Mesendoderm (in vitro differentiated cells): Measurements from ENCODE around the gene SMC6.

Experiments used
- DNase-seq: peaks from one replicate; pipeline ENCODE4 v3.0.0; 2013
- H2AK5ac ChIP-seq: 2 replicates; pipeline ENCODE4 v1.6.1; 2013; ENCODE audit warnings: low read length, inconsistent platforms
- H2BK120ac ChIP-seq: 2 replicates; pipeline ENCODE4 v1.6.1; 2013; ENCODE audit warnings: low read depth, mild to moderate bottlenecking, low read length, moderate library complexity, mixed read lengths
- H2BK15ac ChIP-seq: replicated peaks from 2 replicates; pipeline ENCODE4 v1.6.1; 2013; ENCODE audit warnings: low read depth, mild to moderate bottlenecking, moderate library complexity
- H2BK5ac ChIP-seq: 2 replicates; pipeline ENCODE4 v1.6.1; 2013; ENCODE audit warnings: low read length, inconsistent platforms
- H3K18ac ChIP-seq: 2 replicates; pipeline ENCODE4 v1.6.1; 2013; ENCODE audit warnings: mild to moderate bottlenecking, low read length, mixed read lengths
- H3K23ac ChIP-seq: one replicate; pipeline ENCODE4 v1.6.1; 2013; ENCODE audit warnings: low read length
- H3K27ac ChIP-seq: 2 replicates; pipeline ENCODE4 v1.5.1; 2013; ENCODE audit warnings: low read depth, mild to moderate bottlenecking, inconsistent platforms, low read length, moderate library complexity
- H3K27me3 ChIP-seq: 2 replicates; pipeline ENCODE4 v1.6.1; 2013; ENCODE audit warnings: low read length, control low read depth, mild to moderate bottlenecking, inconsistent platforms; ENCODE audit not compliant: insufficient read depth, poor library complexity
- H3K36me3 ChIP-seq: 2 replicates; pipeline ENCODE4 v1.6.1; 2013; ENCODE audit warnings: low read length, inconsistent platforms; ENCODE audit not compliant: control insufficient read depth, insufficient read depth
- H3K4ac ChIP-seq: one replicate; pipeline ENCODE4 v1.6.1; 2013; ENCODE audit warnings: low read depth, mild to moderate bottlenecking, low read length, moderate library complexity
- H3K4me1 ChIP-seq: 2 replicates; pipeline ENCODE4 v1.6.1; 2013; ENCODE audit warnings: low read depth, low read length, inconsistent platforms; ENCODE audit not compliant: control insufficient read depth
- H3K4me2 ChIP-seq: 2 replicates; pipeline ENCODE4 v1.6.1; 2013; ENCODE audit warnings: low read length
- H3K4me3 ChIP-seq: 2 replicates; pipeline ENCODE4 v1.5.1; 2013; ENCODE audit warnings: mild to moderate bottlenecking, low read length
- H3K56ac ChIP-seq: one replicate; pipeline ENCODE4 v1.6.1; 2013; ENCODE audit warnings: low read length
- H3K79me1 ChIP-seq: 2 replicates; pipeline ENCODE4 v1.6.1; 2013; ENCODE audit warnings: low read length, inconsistent platforms
- H3K79me2 ChIP-seq: 2 replicates; pipeline ENCODE4 v1.6.1; 2013; ENCODE audit warnings: mild to moderate bottlenecking, low read length; ENCODE audit not compliant: control insufficient read depth, insufficient read depth
- H3K9ac ChIP-seq: 2 replicates; pipeline ENCODE4 v1.6.1; 2013; ENCODE audit warnings: low read length, inconsistent platforms
- H4K5ac ChIP-seq: one replicate; pipeline ENCODE4 v1.6.1; 2013; ENCODE audit warnings: low read length
- H4K8ac ChIP-seq: one replicate; pipeline ENCODE4 v1.6.1; 2013; ENCODE audit warnings: low read depth, mild to moderate bottlenecking, control low read depth, low read length, moderate library complexity
- WGBS: extraction: QIAGEN DNeasy Blood & Tissue Kit; methylation state at CpG from one replicate; pipeline ENCODE4 v1.1.7; 2013; ENCODE audit warnings: low lambda C conversion rate, missing lambda C conversion rate; ENCODE audit not compliant: insufficient coverage; ENCODE audit errors: extremely low coverage; 5-methylcytosine and 5-hydroxymethylcytosine counted together

SMC6 gene

DNA sequence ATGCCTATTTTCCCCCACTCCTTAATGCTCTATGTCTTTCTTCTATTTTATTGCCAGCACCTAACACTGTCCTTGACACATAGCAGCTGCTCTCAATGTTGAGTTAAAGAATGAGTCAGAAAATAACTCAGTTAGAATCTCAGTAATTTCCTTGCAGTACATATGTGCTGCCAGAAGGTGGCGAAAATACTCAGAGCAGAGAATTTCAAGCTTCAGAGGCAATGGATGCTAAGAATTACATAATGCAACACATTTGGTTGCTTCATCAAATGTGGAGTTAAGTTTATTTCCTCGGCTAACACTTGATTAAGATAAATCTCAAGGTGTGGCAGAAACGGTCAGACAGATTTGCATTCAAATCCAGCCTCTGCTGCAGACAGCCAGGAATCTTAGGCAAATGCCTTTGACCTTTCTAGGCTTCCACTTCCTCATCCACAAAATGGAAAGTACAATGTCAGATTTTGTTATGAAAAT is 107.5 kb downstream of the SMC6 start:
- Histone ChIP-seq H4K8ac (no peak overlapping the region), H3K27ac (no peak overlapping the region), H3K18ac (no peak overlapping the region), H2BK5ac (no peak overlapping the region), H3K27me3 (no peaks in the 10 kb centered on the region), H3K4ac (no peak overlapping the region), H3K4me1 (no peaks in the 10 kb centered on the region), H3K23ac (no peak overlapping the region), H3K4me3 (no peak overlapping the region), H3K79me1 (no peaks in the 10 kb centered on the region), H2BK15ac (no peak overlapping the region), H2AK5ac (no peak overlapping the region), H3K36me3 (no peaks in the 10 kb centered on the region), H3K56ac (no peak overlapping the region), H4K5ac (no peak overlapping the region), H3K4me2 (no peak overlapping the region), H3K9ac (no peak overlapping the region), H3K79me2 (no peaks in the 10 kb centered on the region), H2BK120ac (no peak overlapping the region)
- WGBS = no CpG with 5 or more reads among the region's 3 CpGs
- peak; percentile 81 for DNase-seq

DNA sequence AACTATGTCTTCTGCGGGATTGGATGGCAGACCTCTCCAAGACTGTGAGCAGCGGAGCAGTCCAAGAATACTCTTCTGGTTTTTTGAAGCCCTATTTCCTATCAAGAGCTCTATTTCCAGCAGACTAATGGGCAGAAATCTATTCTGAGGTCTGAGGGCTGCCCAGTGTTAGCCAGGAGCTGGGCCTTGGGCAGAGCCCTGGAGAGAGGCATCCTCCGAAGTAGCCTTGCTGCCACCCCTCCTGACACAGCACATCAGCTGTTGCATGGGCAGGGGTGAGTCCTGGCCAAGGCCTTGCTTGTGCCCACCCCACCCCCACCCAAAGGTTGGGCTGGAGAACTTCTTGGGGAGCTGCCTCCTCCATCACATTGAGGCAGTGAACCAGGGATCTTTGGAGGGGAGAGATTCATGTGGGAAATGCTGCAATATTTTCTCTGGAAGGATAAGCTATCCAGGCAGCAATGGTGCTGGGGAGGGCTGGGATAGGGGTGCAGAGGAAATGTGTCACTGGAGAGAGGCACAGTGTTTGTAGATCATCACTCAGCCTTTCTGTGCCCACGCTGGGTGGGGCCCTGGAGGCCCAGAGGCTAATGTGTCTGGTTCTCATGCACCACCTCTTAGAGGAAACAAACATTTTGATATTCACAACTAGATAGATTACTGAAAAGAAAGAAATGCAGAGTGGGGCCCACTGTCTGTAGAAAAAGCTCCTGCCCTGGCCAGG is 108.5 kb downstream of the SMC6 start:
- H3K36me3 ChIP-seq = no peaks in the 10 kb centered on the region
- no peak overlapping the region for H3K27ac ChIP-seq
- no peak overlapping the region for H4K5ac ChIP-seq
- no peak overlapping the region for H4K8ac ChIP-seq
- H2BK5ac ChIP-seq = no peak overlapping the region
- no peak overlapping the region for H3K4ac ChIP-seq
- DNase-seq = no peak
- no peak overlapping the region for H3K4me3 ChIP-seq
- H2AK5ac ChIP-seq = no peak overlapping the region
- no peak overlapping the region for H3K23ac ChIP-seq
- WGBS = no CpG with 5 or more reads among the region's 4 CpGs
- no peak overlapping the region for H2BK120ac ChIP-seq
- no peak overlapping the region for H3K56ac ChIP-seq
- no peaks in the 10 kb centered on the region for H3K4me1 ChIP-seq
- H3K4me2 ChIP-seq = no peak overlapping the region
- no peak overlapping the region for H2BK15ac ChIP-seq
- no peaks in the 10 kb centered on the region for H3K79me2 ChIP-seq
- H3K18ac ChIP-seq = no peak overlapping the region
- H3K9ac ChIP-seq = no peak overlapping the region
- H3K79me1 ChIP-seq = no peaks in the 10 kb centered on the region
- H3K27me3 ChIP-seq = no peaks in the 10 kb centered on the region

DNA sequence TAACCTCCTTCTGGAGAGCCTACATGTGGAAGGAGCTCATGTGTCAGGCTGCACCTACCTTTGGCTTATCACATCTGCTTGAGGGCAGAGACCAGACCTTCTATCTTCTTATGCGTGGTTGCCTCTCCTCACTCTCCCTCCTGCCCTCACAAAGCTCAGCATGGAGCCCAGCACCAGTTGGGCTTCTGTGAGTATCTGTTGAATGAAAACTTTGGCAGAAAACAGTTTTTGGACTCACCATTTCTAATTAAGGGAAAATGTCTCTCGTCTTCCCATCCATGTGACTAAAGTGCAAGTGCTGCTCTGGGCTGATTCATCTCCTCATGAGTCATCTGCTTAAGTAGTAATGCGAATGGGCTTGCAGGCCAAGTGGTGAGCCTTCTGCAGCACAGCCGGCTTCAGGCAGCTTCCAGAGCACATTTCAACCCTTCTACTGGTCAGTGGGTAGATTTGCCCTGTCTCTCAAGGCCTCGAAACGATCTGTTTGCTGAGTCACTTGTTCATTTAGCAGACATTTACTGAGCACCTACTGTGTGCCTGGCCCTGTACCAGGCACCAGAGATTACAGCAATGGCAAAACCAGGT is 110.5 kb downstream of the SMC6 start:
- H3K79me2 ChIP-seq = no peaks in the 10 kb centered on the region
- no peak overlapping the region for H3K27ac ChIP-seq
- H2BK15ac ChIP-seq = no peak overlapping the region
- no peak overlapping the region for H3K18ac ChIP-seq
- no peak overlapping the region for H2BK5ac ChIP-seq
- H3K4me1 ChIP-seq = no peaks in the 10 kb centered on the region
- H2BK120ac ChIP-seq = no peak overlapping the region
- H3K56ac ChIP-seq = no peak overlapping the region
- H3K36me3 ChIP-seq = no peaks in the 10 kb centered on the region
- no peak overlapping the region for H3K9ac ChIP-seq
- no peak overlapping the region for H3K4me2 ChIP-seq
- DNase-seq = peak; percentile 85
- H3K4me3 ChIP-seq = no peak overlapping the region
- no peak overlapping the region for H3K4ac ChIP-seq
- no peak overlapping the region for H4K5ac ChIP-seq
- H4K8ac ChIP-seq = no peak overlapping the region
- H3K23ac ChIP-seq = no peak overlapping the region
- no peak overlapping the region for H2AK5ac ChIP-seq
- H3K79me1 ChIP-seq = no peaks in the 10 kb centered on the region
- no CpG with 5 or more reads among the region's 6 CpGs for WGBS
- no peaks in the 10 kb centered on the region for H3K27me3 ChIP-seq

DNA sequence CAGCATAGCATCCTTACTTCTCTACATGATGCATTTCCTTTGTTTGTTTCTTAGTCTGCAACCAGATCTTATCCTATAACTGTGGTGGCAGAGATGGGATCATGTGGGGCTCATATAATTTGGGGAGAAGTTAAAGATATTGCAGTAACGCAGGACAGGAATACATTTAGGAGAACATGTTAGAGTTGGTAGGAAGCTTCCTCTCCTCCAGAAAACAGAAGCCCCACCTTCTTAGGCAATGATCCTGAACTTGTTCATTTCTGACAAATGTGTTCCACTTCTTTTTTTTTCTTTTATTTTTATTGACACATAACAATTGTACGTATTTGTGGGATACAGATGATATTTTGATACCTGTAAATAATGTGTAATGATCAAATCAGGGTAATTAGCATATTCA is 113.2 kb downstream of the SMC6 start:
- no peak overlapping the region for H4K5ac ChIP-seq
- no peaks in the 10 kb centered on the region for H3K4me1 ChIP-seq
- H2BK5ac ChIP-seq = no peak overlapping the region
- no peaks in the 10 kb centered on the region for H3K79me1 ChIP-seq
- WGBS = no CpG with 5 or more reads among the region's 2 CpGs
- H3K56ac ChIP-seq = no peak overlapping the region
- no peak for DNase-seq
- no peak overlapping the region for H3K4me3 ChIP-seq
- no peak overlapping the region for H3K4me2 ChIP-seq
- no peak overlapping the region for H3K18ac ChIP-seq
- H3K4ac ChIP-seq = no peak overlapping the region
- no peak overlapping the region for H3K9ac ChIP-seq
- no peak overlapping the region for H2BK15ac ChIP-seq
- H4K8ac ChIP-seq = no peak overlapping the region
- H3K36me3 ChIP-seq = no peaks in the 10 kb centered on the region
- H3K23ac ChIP-seq = no peak overlapping the region
- no peaks in the 10 kb centered on the region for H3K27me3 ChIP-seq
- no peak overlapping the region for H3K27ac ChIP-seq
- H2AK5ac ChIP-seq = no peak overlapping the region
- H3K79me2 ChIP-seq = no peaks in the 10 kb centered on the region
- H2BK120ac ChIP-seq = no peak overlapping the region

DNA sequence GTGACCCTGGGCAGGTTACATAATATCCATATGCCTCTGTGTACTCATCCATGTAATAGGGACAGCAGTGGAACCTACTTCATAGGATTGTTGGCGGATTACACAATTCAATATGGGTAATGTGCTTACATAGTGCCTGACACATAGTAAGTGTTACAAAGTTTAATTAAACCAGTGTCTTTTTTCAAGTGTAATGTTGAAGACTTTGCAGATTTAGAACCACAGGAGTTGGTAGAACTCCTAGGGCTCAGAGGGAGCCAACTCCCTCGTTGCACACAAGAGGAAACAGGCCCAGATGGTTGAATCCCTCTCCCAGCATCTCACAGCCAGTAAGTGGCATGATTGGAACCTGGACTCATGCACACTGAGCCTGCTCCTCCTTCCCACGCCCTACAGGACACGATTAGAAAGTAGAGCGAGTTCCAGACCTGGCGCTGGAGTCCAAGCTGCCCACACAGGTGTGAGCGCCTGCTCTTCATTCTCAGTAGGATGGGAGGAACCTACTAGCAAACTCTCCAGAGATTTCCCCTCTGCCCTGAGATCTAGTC is 115.3 kb downstream of the SMC6 start:
- Histone ChIP-seq H3K56ac (no peak overlapping the region), H4K5ac (no peak overlapping the region), H3K36me3 (no peaks in the 10 kb centered on the region), H3K79me2 (no peaks in the 10 kb centered on the region), H2AK5ac (no peak overlapping the region), H2BK15ac (no peak overlapping the region), H3K4me2 (no peak overlapping the region), H3K4me3 (no peak overlapping the region), H3K27ac (no peak overlapping the region), H3K4me1 (no peaks in the 10 kb centered on the region), H4K8ac (no peak overlapping the region), H3K4ac (no peak overlapping the region), H3K23ac (no peak overlapping the region), H2BK5ac (no peak overlapping the region), H3K18ac (no peak overlapping the region), H2BK120ac (no peak overlapping the region), H3K79me1 (no peaks in the 10 kb centered on the region), H3K9ac (no peak overlapping the region), H3K27me3 (no peaks in the 10 kb centered on the region)
- DNase-seq = no peak
- WGBS = no CpG with 5 or more reads among the region's 7 CpGs
